M059J (cell line): Measurements from ENCODE around the gene MARVELD2. TPM values are rescaled to one million over a fixed set of nuclear protein-coding genes. Genes with fewer than 3 reads are reported as not detected.
A peak's percentile ranks its signal among the peaks of the same experiment; 100 is the strongest.
"Not testable (repeated sequence)": the region's sequence is repeated elsewhere in the genome, so short reads cannot be mapped to it uniquely, and the experiment has no call there.

ENCODE experiments used
- DNase-seq: peaks from one replicate; pipeline ENCODE4 v3.0.0-alpha.2; 2012; ENCODE audit warnings: low read depth
- total RNA-seq: library from RNA; depleted of rRNA; stranded (reverse); fragments of >200 nt; shearing (Covaris generic); gene quantifications from 2 replicates; pipeline ENCODE4 v1.2.3, GENCODE V29; 2014

MARVELD2 gene
- total RNA-seq, 1 experiment from 2014 or later, result 5.7 TPM

DNA sequence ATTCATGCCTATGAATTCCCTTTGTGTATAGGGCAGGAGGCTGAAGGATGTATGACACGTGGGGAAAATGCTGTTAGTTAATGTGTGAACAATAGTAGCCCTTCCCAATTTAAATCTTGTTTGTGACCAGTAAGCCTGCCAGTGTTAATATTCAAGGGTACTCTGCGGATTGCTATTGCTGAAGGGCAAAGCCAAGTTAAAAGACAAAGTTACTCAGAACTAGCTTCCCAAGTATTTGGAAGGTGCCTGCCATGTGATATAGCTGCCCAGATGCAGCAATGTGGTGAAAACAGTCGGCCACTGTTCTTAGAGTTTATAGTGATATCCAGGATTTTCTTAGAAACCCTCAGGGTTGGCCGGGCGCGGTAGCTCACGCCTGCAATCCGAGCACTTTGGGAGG, 34.6 kb downstream of the MARVELD2 start:
- no peak for DNase-seq

DNA sequence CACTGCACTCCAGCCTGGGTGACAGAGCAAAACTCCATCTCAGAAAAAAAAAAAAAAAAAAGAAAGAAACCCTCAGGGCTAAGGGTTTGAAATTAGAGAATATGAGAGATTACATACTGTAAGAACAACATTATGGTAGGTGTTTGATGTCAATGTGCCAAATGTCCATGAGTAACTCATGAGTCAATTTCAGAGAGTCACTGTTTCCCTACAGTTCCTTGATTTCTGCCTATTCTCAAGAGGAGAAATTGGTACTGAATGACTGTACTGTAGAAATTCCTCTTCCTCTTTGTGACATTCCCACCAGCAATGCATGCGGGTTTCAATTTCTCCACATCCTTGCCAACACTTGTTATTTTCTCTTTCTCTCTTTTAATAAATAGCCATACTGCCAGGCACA, 35.2 kb downstream of the MARVELD2 start:
- DNase-seq, result peak; percentile 96

DNA sequence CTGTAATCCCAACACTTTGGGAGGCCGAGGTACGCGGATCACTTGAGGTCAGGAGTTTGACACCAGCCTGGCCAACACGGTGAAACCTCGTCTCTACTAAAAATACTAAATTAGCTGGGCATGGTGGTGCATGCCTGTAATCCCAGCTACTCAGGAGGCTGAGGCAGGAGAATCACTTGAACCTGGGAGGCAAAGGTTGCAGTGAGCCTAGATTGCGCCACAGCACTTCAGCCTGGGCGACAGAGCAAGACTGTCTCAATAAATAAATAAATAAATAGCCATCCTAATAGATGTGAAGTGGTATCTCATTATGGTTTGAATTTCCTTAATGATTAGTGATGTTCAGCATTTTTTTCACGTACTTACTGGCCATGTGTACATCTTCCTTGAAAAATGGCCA, 35.6 kb downstream of the MARVELD2 start:
- DNase-seq, result not testable (repeated sequence)

DNA sequence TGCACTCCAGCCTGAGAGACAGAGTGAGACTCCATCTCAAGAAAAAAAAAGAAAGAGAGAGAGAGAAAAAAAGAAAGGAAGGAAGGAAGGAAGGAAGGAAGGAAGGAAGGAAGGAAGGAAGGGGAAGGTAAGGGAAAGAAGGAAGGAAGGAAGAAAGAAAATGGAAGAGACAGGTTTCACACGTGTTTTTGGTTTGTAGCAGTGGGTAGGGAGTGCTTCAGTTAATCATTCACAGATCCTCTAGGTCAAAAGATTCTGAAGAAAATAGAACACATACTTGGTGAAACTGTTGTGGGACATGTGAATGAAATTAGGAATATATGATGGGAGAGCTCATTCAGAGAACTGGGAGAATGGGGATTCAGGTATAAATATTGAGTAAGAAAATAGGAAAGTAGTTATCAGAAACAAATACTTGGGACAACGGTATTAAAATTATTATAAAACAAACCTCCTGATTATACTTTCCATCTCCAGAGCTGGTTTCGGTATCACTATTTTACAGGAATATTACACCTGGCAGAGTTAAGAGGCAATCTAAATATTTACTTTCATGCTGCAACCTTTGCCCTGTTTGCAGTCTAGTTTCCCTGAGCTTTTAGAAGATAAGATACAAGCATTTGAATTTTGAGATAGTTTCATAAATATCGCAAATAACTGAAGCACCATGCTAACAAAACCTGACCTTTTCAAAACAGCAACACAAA, 37.2 kb downstream of the MARVELD2 start:
- DNase-seq, result no peak

DNA sequence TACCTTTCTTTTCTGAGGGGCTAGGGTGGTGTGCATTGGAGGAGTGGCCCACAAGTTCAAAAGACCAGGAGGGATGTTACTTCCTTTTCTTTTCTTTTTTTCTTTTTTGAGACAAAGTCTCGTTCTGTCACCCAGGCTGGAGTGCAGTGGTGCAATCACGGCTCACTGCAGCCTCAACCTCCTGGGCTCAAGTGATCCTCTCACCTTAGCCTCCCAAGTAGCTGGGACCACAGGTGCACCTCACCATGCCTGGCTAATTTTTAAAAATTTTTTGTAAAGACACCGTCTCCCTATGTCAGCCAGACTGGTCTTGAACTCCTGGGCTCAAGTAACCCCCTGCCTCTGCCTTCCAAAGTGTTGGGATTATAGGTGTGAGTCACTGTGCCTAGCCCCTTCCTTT, 38.6 kb downstream of the MARVELD2 start:
- not testable (repeated sequence) for DNase-seq

DNA sequence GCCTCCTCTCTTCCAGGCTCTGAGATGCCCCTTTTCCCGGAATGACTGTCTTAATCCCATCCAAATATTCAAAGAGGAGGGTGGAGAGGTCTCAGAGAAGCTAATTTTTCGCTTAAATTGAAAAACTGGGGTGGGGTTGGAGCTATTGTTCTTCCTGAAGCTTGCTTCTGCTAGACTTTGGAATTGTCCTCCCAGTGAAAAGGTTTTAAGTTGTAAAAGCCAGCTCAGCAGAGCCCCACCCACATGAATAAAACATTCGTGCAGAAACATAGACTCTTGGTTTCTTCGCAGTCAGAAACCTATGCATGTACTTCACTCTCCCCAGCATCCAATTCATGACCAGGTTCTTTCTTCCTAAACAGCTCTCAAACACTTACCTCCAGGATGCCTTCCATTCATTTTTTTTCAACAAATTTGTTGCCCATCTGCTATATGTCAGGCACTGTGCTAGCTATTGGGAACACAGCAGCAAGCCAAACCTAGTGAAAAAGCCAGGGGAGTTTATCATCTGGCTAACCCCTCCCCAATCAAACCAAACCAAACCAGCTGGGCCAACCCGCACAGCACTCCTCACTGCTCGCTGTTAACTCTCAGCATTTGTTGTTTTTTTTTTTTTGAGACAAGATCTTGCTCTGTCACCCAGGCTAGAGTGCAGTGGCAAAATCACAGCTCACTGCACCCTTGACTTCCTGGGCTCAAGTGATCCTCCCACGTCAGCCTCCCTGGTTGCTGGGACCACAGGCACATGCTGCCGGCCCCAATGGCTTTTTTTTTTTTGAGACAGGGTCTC, 39.7 kb downstream of the MARVELD2 start:
- no peak for DNase-seq

DNA sequence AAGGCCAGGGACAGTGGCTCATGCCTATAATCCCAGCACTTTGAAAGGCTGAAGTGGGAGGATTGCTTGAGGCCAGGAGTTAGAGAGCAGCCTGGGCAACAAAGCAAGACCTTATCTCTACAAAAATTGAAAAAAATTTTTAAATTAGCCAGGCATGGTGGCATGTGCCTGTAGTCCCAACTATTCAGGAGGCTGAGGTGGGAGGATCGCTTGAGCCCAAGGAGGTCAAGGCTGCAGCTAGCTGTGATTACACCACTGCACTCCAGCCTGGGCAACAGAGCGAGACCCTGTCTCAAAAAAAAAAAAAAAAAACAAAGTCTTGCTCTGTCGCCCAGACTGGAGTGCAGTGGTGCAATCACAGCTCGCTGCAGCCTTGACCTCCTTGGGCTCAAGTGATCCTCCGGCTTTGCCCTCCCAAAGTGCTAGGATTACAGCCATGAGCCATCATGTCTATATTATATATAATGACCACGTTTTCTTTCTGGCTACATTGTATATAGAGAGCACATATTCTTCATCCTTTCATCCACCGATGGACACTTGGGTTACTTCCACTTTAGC, 40.6 kb downstream of the MARVELD2 start:
- not testable (repeated sequence) for DNase-seq

DNA sequence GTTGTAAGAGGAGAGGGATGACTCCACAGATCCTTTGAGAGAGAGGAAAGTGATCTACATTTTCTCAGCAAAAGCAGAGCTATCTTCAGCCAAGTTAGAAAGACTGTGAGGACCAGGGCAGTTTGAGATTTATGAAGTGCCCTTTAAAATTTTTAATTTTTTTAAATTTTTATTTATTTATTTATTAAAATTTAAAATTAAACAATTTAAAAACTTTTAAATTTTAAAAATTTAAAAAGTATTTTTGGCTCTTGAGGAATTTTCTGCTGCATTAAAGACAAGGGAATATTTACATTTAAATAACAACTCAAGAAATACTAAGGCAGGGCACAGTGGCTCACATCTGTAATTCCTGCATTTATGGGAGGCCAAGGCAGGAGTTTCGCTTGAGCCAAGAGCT, 47.3 kb downstream of the MARVELD2 start:
- no peak for DNase-seq

DNA sequence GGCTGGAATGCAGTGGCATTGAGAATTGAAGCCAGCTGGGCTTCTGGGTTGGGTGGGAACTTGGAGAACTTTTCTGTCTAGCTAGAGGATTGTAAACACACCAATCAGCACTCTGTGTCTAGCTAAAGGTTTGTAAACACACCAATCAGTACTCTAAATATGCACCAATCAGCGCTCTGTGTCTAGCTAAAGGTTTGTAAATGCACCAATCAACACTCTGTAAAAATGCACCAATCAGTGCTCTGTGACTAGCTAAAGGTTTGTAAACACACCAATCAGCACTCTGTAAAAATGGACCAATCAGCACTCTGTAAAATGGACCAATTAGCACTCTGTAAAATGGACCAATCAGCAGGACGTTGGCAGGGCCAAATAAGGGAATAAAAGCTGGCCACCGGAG, 51.5 kb downstream of the MARVELD2 start:
- not testable (repeated sequence) for DNase-seq

DNA sequence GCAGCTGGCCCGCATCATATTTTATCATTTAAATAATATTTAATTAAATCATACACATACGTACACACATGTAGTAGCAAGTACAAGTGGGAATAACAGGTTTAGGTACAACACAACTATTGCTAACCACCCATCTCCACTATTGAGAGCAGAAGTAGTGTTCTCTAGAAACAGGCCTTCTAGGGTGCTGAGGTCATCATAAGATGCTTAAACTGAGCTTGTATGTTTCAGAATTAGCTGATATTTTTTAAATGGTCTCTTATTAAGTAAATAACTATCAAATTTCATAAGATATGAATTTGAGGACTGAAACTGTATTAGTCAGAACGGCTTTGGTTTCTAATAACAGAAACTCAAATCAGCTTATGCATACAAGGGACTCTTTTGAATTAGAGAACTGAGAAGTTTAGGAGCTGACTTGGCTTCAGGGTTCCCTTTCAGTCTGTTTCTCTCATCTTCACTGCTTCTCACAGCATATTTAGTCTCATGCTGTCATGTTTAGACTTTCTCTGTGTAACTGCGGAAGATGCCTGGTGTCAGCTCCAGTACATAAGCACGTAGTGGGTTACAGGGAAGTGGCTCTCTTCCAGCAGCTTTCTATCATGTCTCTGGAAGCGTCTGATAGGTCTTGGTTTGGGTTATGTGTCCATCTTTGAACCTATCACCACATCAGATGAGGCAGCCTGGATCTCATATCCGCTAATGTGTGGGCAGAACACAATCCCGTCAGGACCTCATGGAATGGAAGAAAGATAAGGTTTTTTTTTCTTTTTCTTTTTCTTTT, 52.7 kb downstream of the MARVELD2 start:
- DNase-seq, result no peak

DNA sequence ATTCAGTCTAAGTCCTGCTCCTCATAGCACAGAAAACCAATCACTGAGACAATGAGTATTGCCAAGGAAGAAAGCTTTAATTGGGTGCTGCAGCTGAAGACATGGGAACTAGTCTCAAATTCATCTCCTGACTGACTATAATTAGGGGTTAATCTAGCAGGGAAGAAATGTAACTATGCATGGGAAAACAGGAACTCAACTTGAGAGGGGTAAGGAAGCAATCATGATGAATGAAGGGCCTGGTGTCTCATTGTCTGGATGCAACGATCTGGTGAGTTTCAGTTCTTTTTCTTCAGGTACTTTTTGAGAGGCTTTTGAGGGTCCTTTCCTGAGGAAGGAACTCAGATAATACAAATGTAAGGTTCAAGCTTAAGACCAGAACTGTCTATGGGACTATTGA, 53.7 kb downstream of the MARVELD2 start:
- no peak for DNase-seq

DNA sequence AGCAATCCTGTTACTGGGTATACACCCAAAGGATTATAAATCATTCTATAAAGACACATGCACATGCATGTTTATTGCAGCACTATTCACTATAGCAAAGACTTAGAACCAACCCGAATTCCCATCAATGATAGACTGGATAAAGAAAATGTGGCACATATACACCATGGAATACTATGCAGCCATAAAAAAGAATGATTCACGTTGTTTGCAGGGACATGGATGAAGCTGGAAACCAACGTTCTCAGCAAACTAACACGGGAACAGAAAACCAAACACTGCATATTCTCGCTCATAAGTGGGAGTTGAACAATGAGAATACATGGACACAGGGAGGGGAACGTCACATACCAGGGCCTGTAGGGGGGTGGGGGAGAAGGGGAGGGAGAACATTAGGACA, 56.6 kb downstream of the MARVELD2 start:
- not testable (repeated sequence) for DNase-seq

DNA sequence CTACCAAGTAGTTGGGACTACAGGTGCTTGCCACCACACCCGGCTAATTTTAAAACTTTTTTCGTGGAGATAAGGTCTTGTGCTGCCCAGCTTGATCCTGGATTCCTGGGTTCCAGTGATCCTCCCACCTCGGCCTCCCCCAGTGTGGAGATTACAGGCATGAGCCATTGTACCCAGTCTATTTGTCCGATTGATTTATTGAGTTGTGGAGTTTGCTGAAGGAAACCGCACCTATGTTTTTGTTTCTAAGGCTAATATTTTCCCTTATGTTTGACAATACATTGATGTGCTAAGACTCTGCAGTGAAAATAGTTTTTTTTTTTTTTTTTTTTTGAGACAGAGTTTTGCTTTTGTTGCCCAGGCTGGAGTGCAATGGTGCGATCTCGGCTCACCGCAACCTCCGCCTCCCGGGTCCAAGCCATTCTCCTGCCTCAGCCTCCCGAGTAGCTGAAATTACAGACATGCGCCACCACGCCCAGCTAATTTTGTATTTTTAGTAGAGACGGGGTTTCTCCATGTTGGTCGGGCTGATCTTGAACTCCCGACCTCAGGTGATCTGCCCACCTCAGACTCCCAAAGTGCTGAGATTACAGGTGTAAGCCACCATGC, 57.7 kb downstream of the MARVELD2 start:
- DNase-seq, result not testable (repeated sequence)

DNA sequence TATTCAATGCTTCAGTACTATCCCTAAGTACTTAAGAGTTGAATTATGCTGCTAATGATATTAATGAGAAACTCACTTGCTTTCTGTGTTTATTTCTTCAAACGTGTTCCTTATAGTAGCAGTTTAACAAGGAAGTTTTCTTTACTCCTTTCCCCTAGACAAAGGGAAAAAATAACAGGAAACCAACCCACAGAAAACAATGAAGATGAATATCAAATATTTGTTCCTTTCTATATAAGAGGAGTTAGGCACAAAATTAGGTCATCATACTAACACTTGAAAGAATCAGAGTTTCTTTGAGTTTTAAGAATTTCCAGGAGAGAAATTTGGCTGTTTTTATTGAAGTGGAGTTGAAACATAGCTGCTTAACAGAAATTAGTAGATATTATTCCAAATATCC, 62.3 kb downstream of the MARVELD2 start:
- no peak for DNase-seq

DNA sequence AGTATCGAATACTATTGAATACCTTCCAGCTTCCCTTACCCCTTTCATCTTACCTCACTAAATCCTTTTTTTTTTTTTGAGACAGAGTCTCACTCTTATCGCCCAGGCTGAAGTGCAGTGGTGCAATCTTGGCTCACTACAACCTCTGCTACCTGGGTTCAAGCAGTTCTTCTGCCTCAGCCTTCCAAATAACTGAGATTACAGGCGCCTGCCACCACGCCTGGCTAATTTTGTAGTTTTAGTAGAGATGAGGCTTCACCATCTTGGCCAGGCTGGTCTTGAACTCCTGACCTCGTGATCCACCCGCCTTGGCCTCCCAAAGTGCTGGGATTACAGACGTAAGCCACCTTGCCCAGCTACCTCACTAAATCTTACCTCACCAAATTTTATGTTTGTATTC, 63.4 kb downstream of the MARVELD2 start:
- not testable (repeated sequence) for DNase-seq

DNA sequence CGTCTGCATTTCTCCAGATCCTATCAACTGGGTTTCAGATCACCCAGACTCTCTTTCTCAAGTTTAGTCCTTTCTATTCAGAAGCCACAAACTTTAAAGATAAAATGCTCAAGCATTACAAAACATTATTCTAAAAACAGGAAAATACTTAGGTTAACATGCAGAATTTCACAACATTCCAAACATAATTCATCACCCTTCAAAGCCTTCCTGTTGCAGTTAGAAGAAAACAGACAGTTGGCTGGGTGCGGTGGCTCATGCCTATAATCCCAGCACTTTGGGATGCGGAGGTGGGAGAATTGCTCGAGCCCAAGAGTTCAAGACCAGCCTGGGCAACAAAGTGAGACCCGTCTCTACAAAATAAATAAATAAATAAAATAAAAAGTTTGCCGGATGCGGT, 70.0 kb downstream of the MARVELD2 start:
- peak; percentile 45 for DNase-seq

DNA sequence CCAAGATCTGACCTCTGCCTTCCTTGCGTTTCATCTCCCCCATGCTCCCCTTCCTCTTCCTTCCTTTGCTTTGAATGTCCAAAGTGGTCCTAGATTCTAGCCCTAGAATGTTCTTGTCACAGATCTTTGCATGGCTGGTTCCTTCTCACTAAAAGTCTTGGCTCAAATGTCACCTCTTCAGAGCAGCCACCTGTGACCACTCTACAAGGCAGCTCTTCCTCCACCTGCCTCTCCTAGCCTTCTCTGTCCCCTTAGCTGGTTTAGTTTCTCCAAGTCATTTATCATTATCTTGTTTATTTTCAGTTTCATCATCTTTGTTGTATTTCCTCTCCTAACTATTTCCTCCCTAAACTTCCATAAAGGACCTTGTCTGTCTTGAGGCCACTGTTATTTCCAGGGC, 70.6 kb downstream of the MARVELD2 start:
- no peak for DNase-seq

DNA sequence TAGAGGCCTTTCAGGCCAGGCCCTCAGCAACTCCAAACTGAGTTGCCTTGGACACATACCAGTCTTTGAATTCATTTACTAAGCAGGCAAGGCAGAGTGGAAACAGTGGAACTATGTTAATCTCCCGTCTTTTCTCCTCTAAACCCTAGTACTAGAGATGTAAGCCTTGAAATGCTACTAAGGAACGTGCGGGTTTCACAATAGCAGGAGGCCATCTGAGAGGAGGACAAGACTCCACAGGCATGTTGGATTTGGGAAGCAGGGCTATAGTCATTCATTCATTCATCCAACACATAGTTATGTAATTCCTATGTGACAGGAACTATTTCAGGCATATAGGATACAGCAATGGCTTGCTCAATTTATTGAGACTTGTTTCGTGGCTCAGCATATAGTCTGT, 74.3 kb downstream of the MARVELD2 start:
- no peak for DNase-seq

DNA sequence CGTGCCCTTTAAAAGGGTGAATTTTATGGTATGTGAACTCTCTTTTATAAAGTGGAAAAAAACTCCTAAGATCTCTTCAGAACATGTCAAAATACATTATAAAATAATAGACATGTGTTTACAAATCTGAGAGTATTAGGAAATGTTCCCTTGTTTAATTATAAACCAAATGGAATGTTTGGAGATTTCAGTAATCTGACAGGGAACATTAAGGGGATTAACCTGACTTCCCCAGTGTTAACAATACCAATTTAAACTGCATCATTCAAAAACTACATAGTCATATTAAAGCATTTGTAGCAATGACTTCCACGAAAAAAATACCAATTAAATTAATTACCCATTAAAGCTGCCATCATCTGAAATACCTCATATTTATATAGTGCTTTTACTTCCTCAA, 76.1 kb downstream of the MARVELD2 start:
- no peak for DNase-seq

DNA sequence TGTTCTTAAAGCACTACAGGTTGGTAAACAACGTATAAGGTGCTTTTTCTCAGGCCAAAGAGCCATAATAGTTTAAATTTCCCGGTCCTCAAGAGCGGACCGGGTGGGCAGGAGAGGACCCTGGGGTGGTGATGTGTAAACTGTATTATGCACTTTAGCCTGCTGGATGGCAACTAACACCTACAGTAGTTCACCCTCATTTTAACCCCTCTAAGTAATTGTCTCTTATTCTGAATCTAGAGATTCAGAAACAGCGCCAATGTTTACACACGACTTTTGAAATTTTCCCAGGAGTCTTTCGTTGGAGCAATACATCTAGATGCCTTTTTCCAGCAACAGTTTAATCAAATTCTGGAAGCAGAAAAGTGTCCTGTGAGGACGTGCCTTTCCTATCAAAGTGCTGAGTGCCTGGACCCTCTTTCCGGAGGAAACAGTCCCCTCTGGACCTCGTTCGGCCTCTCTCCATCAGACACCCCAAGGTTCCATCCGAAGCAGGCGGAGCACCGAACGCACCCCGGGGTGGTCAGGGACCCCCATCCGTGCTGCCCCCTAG, 77.0 kb downstream of the MARVELD2 start:
- DNase-seq, result no peak

DNA sequence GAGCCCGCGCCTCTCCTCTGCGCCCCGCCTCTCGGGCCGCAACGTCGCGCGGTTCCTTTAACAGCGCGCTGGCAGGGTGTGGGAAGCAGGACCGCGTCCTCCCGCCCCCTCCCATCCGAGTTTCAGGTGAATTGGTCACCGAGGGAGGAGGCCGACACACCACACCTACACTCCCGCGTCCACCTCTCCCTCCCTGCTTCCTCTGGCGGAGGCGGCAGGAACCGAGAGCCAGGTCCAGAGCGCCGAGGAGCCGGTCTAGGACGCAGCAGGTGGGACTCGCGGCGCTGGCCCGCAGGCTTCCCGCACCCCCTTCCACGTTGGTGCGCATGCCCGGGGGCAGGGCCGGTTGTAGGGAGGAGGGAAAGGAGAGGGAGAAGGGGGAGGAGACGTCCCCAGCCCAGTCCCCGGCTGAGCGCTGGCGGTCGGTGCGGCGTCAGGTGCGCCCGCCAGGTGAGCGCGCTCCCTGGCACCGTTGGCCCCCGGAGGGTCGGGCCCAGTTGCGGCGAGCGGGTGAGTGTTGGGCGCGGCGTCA, 77.5 kb downstream of the MARVELD2 start, which contains the start of gene OCLN:
Gene OCLN (plus strand): TSS at position 400 of the 532 bp plus-strand sequence. CDS start 11,455 bp downstream, outside the sequence.
- DNase-seq, result peak; percentile 69
